H1 (cell line): Measurements from ENCODE around the gene CORO6.

Experiments
- CTCF ChIP-seq, 3 experiments: IDR thresholded peaks; 1 replicate in 2 of 3; 2 replicates in 1 of 3; pipeline versions ENCODE4 v1.5.1 to v1.6.1; 2011; ENCODE audit warnings: low read length in 3 of 3, mild to moderate bottlenecking in 3 of 3, inconsistent platforms in 2 of 3, low read depth in 1 of 3, moderate library complexity in 1 of 3; ENCODE audit not compliant: insufficient read depth in 1 of 3; ENCODE audit errors: control extremely low read depth in 1 of 3
- EP300 ChIP-seq, 2 experiments: IDR thresholded peaks; 1 replicate in 1 of 2; 2 replicates in 1 of 2; pipeline ENCODE4 v1.6.1; 2011 to 2012; ENCODE audit warnings: low read depth in 2 of 2, low read length in 2 of 2, mild to moderate bottlenecking in 2 of 2, borderline replicate concordance in 1 of 2, inconsistent platforms in 1 of 2, moderate library complexity in 1 of 2
- SP2 ChIP-seq: IDR thresholded peaks from 2 replicates; pipeline ENCODE4 v1.6.1; 2012; ENCODE audit warnings: mild to moderate bottlenecking, low read length, inconsistent platforms

DNA sequence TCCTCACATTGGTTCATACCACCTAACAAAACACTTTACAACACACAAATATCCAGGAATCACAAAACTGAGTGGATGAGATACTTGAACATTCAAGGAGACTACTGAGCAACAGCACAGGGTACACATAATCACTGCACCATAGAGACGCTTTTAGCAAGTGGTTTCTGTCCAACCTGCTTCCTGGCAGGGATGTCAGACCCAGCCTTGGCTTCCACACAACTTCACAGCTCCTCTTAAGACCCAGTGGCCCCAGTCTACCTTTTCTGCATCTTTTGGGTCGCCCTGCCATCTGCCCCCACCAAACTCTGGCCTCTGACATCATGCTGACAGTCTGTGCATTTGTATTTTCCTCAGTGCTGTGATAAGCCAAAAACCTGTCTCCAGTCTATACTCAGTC lies 5.9 kb upstream of the CORO6 start:
- TF ChIP-seq SP2 (no peak), CTCF (IDR thresholded peaks at IDR 0.05; ENCODE audit: control extremely low read depth in 1 of 3, insufficient read depth in 1 of 3, low read depth in 1 of 3, low read length in 3 of 3) (no peak), EP300 (IDR thresholded peaks at IDR 0.05; ENCODE audit: borderline replicate concordance in 1 of 2, low read depth in 2 of 2, low read length in 2 of 2) (no peak)
